GM21825 (cell line): Measurements from ENCODE around the gene PALM2AKAP2.

Experiments
- ATAC-seq: cut with Tn5 transposase; IDR thresholded peaks from one replicate; pipeline ENCODE4 v1.9.1; 2021; ENCODE audit warnings: mild to moderate bottlenecking, moderate library complexity; ENCODE audit not compliant: unreplicated experiment

The PALM2AKAP2 gene

GRCh38 chr9:109771087-109771486 is 8.9 kb upstream of the PALM2AKAP2 start:
- no peak for ATAC-seq

- ATAC-seq: no peak
These were observed 8.0 kb upstream of the PALM2AKAP2 start for GRCh38 chr9:109771796-109772531.

DNA sequence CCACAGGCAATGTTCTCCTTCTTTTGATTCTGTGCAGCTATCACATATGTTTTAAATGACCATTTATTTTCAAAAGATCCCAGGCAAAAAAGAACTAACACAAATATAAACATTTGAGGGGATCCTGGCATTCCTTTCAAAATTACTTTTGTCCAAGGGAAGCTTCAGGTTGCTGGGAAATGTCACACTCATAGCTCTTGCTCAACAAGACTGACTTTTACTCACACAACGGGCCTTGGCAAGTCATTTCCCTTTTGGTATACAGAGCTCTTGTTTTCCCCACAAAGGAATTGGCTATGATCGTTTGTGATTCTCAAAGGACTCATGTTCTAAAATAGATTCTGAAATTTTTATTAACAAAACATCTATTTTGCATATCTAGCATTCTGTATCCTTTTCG is 4.5 kb upstream of the PALM2AKAP2 start:
- no peak for ATAC-seq

- ATAC-seq: no peak
These were observed 3.6 kb upstream of the PALM2AKAP2 start for GRCh38 chr9:109776391-109776790.

DNA sequence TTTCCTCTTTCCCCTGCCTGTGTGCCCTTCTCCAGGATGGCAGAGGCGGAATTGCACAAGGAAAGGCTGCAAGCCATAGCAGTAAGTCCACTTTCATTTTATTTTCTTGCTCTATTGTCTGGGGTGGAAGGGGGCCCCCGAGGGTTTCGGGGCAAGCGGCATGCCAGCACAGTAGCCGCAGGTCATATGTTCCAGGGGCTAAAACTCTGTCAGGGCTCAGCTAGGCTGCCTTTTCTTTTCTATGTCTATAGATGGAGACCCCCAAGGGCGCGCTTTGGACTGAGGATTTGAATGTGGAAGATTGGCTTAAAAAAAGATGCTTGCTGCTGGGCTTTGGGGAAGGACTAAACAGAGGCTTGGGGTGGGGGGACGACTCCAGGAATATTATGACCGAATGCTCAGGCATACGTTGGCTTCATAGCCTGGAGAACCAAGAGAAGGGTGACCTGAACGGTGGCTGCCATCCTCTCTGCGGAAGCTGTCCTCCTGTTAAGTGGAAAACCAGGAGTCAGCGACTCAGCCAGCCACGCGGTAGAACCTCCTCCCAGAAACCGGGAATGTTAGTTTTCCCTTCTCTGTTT is 545 bp downstream of the PALM2AKAP2 start:
- ATAC-seq: no peak

- no peak for ATAC-seq
These were observed 1.1 kb downstream of the PALM2AKAP2 start for GRCh38 chr9:109781086-109781485.

DNA sequence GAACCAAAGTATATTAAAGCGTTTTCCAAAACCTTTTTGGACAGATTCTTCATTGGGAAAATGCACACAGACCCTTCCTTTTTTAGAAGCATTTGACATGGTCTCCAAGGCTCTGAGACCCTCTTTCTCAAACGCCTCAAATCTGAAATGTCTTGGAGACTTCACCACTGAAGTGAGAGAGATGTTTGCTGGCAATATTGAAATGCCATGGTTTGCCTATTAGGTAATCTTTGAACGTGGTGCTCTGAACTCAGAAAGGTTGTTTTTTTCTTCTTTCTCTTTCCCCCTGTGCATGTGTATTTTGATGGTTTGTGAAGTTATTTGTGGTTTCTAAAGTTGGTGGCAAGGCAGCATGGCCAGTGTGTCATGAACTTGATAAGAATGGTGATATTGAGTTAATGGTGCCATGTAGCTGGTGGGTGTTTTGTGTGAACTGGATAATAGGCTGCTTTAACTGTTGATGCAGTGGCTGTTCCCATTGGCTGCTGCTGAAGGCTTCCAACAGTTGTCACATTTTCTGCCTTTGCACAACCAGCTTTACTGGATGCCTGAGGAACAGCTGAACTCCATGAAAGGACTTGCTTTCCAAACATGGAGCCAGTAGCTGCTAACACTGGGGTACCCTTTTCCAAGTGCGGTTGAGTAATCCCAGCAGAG is 1.7 kb downstream of the PALM2AKAP2 start:
- ATAC-seq: no peak

- ATAC-seq: no peak
These were observed 7.7 kb downstream of the PALM2AKAP2 start for GRCh38 chr9:109787735-109788134.

DNA sequence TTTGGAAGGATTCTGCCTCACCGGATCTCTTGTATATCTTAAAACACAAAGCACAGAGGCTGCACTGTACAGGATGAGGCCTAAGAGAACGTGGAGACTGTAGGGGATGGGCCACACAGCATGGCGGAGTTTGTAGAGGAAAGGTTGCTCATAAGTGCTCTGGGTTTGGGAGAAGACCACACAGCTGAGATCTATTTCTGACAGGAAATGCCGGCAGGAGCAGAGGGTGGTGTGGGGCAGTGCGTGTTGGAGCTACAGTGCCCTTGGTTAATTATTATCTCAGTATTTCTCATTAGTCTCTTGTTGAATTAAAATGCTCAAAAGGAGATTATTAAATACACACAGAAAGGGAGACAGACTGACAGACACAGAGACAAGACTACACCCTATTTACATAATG is 9.6 kb downstream of the PALM2AKAP2 start:
- no peak for ATAC-seq

DNA sequence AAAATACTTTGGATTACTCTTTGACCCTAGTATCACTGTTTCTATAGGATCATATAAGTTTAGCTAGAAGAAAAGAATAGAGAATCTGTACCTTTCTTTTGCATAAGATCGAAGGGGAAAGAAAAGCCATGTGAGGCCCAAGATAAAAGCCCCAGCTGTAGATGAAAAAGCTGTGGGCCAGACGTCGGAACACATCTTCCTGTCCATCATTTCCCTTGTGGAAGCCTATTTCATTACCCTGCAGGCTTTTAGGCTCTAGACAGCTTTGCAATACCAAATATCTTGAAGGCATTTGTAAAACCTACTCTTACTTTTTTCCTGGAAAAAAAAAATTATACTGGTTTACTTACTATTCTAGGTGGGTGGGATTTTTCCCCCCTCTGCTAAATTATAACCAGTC is 10.0 kb downstream of the PALM2AKAP2 start:
- no peak for ATAC-seq

GRCh38 chr9:109791003-109791677 is 11.1 kb downstream of the PALM2AKAP2 start:
- ATAC-seq: no peak

DNA sequence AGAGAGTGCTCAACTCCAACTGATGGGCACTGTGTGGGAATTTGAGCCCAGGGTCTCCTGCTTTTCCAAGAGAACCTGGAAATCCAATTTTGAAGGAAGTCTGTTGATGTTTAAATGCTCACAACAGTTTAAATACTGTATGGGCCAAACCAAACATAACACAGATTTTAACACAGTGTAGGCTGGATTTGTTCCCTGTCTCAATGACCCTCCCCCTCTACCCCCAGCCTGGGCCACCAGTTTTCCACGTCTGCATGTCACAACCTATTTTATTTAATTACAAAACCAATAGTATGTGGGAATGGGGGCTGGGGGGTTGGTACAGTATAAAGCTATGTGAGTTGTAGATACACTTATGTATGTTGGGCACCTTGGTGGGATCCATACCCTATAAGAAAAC is 11.7 kb downstream of the PALM2AKAP2 start:
- no peak for ATAC-seq

DNA sequence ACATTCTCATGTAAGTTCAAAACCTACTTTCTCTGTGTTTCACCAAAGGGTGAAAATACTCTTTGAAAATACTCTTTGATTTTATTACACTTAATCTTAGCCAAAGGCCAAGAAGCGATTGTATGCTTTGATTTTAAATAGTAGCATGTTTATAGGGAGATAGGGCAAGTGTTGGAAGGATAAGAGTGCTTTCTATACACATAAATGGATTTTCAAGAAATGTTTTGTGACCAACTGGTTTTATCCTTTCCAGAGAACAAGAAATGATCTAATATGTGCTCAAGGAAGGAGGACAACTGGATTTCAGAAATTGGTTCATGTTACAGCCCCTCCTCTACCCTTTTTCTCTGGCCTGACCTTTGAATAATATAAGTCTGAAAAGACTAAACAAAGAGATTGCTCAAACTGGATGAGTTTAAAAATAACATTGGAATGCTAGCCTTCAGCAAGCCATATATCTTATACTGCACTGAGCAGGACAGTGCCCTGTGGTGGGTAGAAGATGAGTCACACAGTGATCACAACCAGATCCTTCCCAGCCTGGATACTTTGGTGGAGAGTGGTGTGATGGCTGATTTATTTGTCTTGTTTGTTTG is 13.1 kb downstream of the PALM2AKAP2 start:
- no peak for ATAC-seq

GRCh38 chr9:109793921-109794320 is 13.9 kb downstream of the PALM2AKAP2 start:
- ATAC-seq: no peak

- ATAC-seq: no peak
These were observed 14.5 kb downstream of the PALM2AKAP2 start for GRCh38 chr9:109794361-109795012.

DNA sequence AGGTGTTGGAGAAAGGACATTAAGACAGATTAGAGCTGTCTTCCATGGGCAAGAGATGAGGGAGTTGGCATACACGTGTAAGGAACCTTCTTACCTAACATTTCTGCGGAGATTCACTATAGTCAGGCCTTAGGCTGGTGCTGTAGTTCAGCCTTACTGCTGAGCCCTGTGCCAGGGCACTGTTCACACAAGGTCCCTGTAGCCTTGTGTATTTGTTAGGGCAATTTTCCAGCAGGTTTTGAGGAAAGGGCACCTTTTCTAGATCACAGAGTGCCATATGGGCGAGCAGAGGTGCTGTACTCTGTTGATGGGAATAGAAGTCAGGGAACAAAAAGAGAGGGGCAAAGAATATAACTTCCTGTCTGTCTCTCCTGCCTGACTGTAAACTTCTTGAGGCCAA is 15.6 kb downstream of the PALM2AKAP2 start:
- no peak for ATAC-seq

DNA sequence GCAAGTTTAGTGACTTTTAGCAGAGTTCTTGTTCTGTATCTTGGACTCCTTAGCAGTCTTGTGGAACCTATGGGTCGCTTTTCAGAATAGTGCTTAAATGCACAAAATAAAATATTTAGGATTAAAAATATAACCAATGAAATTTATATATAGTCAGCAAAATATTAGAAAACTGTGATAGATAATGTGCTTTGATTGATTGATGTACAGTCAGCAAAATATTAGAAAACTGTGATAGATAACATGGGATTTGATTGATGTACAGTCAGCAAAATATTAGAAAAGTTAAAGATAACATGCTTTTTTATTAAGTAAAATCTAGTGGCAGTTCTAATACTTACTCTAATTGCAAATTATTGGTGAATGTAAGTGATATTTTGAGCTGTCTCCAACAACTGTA is 16.1 kb downstream of the PALM2AKAP2 start:
- no peak for ATAC-seq

DNA sequence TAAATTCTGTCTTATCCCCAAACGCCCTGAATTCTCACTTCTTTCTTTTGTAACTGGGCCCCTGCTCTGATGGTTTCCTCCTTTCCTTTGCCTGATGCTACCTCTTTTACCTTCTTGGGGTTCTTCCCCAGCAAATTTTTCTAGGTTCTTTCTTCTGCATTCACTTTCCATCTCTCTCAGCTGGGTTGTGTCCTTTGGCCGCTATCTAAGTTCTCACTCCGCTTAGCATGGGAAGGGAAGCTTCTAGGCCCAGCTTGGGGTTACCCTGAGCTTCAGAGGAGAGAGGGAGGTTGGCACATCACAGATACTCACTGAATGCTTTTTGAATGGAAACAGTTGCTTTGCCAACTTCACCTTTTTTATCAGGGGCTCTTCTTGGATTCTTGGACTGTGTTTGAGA is 17.0 kb downstream of the PALM2AKAP2 start:
- ATAC-seq: no peak

GRCh38 chr9:109797509-109797908 is 17.5 kb downstream of the PALM2AKAP2 start:
- no peak for ATAC-seq

GRCh38 chr9:109799141-109799540 is 19.1 kb downstream of the PALM2AKAP2 start:
- no peak for ATAC-seq

DNA sequence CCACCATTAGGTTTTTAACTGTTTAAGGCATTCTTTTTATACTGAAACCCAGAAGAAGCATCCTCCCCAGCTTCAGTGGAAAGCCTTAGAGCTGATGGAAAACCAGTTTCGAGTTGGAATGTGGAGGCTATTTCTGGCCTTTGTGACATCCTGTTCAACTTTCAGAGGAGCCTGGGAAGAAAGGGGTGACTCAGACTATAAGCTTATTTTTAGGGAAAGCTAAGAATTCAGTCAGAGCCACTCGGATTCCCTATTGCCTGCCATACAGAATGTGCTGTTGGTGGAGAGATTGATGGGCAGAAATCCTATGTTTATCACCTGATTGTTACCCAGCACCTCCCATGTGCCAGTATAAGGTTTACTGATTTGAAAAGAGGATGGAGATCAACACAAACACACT is 19.8 kb downstream of the PALM2AKAP2 start:
- no peak for ATAC-seq
